MV-4-11 (cell line): ENCODE data around the gene MAGI2.
A peak's percentile ranks its signal among the peaks of the same experiment; 100 is the strongest.

ENCODE experiments used
- DNase-seq: peaks from one replicate; lab custom pipeline; 2025; lab: John Stamatoyannopoulos, UW

The MAGI2 gene

GRCh38 chr7:78479348-78479747 lies 974.1 kb downstream of the MAGI2 start:
- no peak for DNase-seq

DNA sequence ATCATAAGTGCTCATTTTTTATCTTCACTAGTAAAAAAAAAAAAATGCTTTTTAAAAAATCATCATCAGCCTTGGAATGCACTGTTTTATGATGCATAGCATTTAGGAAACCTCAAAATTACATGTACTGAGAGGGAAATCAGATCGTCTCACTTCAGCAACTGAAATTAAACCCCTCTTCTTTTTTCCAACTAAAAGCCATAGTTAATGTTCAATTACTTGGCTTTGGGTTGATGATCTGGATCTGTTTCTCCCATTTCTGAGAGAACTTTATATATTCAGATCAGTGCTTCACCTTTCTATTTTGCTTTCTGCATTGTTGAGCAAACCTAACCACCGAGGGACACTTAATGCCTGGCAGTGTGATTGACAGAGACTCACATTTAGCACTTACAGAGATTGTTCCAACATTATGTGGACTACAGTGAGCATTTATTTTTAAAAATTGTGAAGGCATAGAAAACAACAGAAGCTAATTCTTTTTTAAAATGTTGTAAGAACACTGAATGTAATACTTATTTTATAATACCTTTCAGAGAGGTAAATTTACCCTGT lies 976.5 kb downstream of the MAGI2 start:
- no peak for DNase-seq

DNA sequence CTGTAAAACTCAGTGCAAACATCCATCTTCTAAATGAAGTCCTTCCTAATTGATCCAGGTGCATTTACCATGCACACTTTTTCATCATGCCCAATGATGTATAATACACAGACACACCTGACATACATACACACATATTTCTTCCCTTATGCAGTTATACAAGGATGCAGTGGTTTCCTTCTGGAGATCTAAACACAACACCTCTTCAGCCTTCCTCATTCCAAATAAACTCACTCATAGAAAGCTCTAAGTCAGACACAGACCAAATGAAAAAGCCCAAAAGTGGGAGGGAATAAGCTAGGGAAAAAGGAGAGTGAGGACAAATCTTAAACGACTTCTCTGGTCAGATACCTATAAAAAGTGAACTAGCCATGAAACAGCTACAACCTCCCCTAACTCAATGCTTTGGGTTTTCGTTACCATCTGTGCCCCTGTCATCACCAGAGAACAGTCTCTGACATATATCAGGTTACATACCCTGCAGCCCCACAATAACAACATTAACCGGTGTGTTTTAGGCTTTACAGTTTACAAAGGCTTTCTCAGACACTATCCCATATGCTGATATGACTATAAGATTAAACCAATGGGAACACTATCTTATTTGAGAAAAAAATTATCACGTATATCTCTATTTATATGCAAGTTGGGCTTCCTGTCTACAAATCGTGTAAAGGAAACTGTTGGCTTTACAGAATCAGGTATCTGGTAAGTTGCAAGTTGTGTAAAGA lies 979.7 kb downstream of the MAGI2 start:
- no peak for DNase-seq

GRCh38 chr7:78473021-78473420 lies 980.4 kb downstream of the MAGI2 start:
- no peak for DNase-seq

GRCh38 chr7:78472519-78472918 lies 980.9 kb downstream of the MAGI2 start:
- no peak for DNase-seq

- DNase-seq: no peak
Measured at GRCh38 chr7:78465894-78466293, 987.6 kb downstream of the MAGI2 start.

DNA sequence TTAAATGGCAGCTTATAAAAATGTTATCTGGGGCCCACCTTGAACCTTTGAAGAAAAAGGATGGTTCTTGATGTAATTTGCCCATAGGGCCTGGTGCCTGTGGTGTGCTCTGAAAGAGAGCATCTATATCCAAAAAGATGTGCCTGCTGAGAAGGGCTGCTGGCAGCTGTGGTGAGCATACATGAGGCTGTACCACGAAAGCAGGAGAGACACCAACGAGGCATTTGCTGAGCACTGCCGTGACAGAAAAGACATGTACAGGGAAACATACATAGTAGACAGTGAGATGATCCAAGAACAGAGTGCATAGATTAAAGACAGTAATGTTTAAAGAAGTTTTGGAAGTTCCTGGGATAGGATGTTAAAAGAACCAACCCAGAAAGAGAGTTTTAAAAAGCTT lies 990.4 kb downstream of the MAGI2 start:
- DNase-seq: no peak

GRCh38 chr7:78450706-78451105 lies 1002.8 kb downstream of the MAGI2 start:
- no peak for DNase-seq

DNA sequence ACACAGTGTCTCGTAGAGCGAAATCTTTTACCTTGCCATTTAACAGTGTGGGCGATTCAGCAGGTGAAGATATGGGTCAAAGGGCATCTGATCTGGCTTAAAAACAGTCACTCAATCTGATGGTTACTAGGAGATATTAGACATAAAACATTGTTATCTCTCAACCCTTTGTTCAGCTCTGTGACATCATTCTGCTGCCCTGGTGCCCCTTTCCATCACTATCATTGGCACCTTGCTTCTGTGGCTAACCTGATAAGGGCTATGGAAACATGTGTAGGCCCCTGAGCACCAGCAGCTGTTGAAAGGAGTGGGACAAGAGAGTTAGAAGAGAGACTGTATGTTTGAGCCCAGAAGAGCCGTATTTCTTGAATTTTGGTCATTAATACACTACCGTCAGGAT lies 1004.6 kb downstream of the MAGI2 start:
- DNase-seq: no peak

DNA sequence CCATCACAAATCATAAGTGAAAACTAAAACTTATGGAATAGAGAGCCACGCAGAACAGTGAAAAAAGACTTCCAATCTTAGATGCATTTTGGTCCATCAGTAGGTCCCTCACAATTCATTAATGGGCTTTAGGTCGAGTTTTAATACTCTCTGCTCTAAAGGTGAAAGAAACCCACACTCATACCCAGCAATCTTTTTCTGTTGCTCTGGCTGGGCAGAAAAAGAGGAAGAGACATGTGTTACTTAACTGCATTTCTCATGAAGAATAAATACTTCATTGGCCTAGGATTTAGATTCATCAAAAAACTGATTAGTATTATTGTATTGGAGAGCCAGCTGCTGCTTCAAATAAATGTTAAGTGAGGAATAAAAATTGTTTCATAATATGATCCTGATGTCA lies 1009.2 kb downstream of the MAGI2 start:
- DNase-seq: no peak

DNA sequence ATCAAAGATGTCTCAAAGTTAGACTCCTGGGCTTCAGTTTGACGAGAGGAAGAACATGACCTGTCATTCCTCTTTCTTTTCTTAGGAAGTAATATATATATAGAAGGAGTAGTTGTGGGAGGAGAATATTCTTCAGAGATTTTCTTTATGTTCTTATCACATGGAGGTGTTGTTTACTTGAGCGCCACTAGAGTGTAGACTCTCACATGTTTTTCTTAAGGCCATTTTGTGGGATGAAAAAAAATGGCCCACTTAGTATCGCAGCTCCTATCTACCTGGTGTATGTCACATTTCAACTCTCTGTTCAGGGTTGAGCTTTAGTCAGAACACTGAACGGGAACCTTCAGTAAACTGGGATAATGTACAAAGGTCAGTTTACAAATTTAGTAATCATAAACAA lies 1009.7 kb downstream of the MAGI2 start:
- DNase-seq: no peak

DNA sequence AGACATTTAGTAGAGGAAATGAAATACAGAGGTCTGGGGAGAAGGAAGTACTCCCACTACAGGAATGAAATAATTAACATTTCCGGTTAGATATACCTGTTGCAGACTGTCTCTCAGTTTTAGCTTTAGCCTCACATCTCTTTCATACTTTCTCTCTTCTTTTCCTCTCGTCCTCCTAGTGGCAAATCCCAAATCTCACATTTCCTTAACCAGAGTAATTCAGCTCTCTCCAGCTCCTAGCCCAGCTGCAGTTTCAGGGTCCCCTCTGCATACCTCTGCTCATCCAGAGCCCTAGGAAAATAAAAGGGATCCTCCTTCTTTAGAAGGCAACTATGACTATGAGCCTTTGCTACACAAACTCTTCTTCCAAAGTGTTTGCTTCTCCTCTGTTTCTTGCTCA lies 1011.7 kb downstream of the MAGI2 start:
- no peak for DNase-seq

- DNase-seq: no peak
Measured at GRCh38 chr7:78438433-78438832, 1015.0 kb downstream of the MAGI2 start.

DNA sequence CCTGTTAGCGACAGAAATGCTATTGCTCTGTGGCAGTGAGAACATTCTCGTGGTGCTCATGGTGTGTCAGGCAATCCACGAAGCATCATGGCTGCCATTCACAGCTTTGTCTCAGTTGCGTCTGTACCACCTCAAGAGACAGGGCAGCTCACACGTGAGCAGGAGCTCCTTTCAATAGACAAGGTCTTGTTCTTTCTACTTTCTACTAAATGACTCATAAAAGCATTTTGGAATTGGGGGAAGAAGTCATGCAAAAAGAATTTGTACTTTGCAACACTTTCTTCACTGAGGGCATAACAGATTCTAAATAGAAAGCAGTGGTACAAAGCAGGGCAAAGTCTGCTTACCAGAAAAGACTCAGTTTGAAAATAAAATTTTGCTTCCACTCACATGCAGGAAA lies 1016.3 kb downstream of the MAGI2 start:
- DNase-seq: no peak

DNA sequence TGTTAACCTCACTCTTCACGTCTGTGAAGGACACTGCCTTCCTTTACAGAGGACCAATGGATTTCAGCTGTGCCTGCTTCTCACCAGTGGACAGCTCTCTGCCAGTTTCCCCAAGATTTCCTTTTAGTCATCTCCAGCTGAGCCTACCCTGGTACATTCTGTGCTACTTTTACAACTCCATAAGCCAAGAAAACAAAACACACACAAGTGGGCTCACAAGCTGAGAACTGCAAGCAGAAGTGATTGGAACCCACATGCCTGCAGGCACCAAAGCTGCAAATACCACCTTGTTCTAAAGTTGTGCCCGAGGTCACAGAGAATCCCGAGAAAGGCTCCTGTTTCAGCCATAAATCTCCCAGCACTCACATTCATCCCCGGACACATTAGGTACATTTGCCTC lies 1018.1 kb downstream of the MAGI2 start:
- no peak for DNase-seq

DNA sequence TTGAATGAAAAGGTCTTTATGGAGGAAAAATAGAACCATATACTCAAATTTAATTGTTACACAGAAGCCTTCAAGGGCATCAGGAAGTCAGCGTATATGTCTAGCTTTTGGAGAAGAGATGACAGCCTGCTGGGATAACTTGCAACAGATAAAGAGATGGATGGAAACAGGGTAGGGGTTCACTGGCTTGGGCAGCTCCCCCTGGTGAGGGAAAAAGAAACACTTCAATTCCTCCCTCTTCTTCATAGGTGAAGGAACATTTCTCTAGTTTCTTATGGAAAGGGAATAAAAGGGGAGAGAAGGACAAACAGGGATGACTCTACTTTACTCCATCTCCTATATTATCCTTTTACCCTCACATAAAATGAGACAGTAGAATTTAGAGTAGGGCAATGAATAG lies 1019.2 kb downstream of the MAGI2 start:
- no peak for DNase-seq

GRCh38 chr7:78433421-78433820 lies 1020.0 kb downstream of the MAGI2 start:
- no peak for DNase-seq

- DNase-seq: no peak
Measured at GRCh38 chr7:78429878-78430277, 1023.6 kb downstream of the MAGI2 start.

- DNase-seq: no peak
Measured at GRCh38 chr7:78427209-78427608, 1026.3 kb downstream of the MAGI2 start.

GRCh38 chr7:78420001-78420400 lies 1033.5 kb downstream of the MAGI2 start:
- DNase-seq: peak; percentile 7

DNA sequence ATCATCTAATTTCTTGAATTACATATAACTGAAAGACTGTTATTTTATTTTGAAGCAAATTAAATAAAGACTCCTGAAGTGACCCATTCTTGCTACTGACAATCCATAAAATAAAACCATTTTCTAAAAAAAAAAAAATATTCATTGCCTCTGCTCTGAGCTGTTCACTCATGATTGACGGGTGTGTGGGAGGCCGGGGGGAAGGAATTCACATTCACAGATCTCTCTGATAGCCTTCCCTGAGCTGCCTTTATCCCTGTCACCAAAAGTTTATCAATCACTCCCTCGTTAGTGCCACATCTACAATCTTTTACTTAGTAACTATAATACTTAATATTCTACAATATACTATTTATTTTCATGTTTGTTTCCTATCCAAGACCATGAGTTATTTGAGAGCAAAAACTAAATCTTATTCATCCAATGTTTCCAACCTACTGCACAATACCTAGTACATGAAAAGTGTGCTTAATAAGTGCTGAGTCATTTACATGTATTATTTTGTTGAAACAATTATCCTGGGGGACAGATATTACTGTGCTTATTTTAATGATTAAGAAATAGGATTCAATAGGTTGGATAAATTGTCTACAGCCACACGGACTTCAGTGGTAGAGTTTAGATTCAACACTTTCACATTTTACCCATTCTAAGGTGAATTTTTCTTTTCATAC lies 1036.2 kb downstream of the MAGI2 start:
- no peak for DNase-seq

- DNase-seq: no peak
Measured at GRCh38 chr7:78413568-78413967, 1039.9 kb downstream of the MAGI2 start.

- DNase-seq: no peak
Measured at GRCh38 chr7:78412216-78412858, 1041.1 kb downstream of the MAGI2 start.
